NCI-H128 (cell line): ENCODE measurements around the gene KIF1C.
"Not testable (repeated sequence)": the region's sequence is repeated elsewhere in the genome, so short reads cannot be mapped to it uniquely, and the experiment has no call there.

Experiments used
- DNase-seq: peaks from one replicate; lab custom pipeline; 2025; ENCODE audit not compliant: unreplicated experiment; lab: John Stamatoyannopoulos, UW

The KIF1C gene

GRCh38 chr17:5042157-5043022, 44.6 kb downstream of the KIF1C start:
- no peak for DNase-seq

DNA sequence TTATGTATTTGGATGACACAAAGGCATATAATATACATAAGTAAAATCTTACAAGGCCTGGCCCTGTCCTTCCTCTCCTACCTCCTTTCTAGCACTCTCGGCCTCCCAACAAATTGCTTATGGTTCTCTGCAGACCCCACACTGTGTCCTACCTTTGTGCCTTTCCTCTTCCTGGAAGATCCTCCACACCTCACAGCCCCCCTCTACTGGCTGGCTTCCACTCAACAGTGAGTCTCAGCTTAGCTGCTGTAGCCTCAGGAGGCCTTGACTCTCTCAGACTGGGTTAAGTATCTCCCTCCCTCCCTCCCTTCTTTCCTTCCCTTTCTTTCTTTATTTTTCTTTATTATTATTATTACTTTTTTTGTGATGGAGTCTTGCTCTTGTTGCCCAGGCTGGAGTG, 45.8 kb downstream of the KIF1C start:
- DNase-seq, result no peak

GRCh38 chr17:5044630-5045029, 46.9 kb downstream of the KIF1C start:
- no peak for DNase-seq

DNA sequence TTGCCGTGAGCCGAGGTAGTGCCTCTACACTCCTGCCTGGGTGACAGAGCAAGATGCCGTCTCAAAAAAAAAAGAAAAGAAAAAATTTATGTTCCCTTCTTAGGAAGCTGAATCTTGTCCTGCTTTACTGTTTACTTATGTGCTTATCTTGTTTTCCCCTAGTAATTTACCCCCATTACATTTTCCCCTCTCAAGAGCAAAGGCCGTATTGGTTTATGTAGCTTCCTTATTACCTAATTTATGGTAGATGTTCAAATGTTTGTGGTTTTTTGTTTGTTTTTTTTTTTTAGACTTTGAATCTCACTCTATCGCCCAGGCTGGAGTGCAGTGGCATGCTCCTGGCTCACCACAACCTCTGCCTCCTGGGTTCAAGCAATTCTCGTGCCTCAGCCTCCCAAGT, 47.7 kb downstream of the KIF1C start:
- DNase-seq, result no peak

GRCh38 chr17:5047446-5047845, 49.7 kb downstream of the KIF1C start:
- DNase-seq, result no peak

DNA sequence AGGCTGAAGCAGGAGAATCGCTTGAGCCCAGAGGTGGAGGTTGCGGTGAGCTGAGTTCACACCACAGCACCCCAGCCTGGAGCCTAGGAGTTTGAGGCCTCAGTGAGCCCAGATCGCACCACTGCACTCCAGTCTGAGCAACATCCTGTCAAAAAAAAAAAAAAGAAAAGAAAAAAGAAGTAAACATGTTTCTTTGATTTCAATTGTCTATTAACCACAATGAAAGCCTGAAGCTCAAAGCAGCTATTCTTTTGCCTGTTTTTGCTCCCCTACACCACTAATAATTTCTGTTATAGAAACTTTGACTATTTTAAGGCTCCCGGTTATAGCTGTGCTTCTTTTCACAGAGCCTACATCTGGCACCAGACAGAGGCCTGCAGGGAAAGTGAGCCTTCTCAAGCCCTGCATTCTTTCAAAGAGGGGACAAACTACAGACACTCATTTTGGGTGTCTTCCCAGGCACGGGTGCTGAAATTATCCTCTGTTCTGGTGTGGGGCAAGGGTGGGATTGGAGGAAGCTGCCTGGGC, 51.6 kb downstream of the KIF1C start:
- no peak for DNase-seq

DNA sequence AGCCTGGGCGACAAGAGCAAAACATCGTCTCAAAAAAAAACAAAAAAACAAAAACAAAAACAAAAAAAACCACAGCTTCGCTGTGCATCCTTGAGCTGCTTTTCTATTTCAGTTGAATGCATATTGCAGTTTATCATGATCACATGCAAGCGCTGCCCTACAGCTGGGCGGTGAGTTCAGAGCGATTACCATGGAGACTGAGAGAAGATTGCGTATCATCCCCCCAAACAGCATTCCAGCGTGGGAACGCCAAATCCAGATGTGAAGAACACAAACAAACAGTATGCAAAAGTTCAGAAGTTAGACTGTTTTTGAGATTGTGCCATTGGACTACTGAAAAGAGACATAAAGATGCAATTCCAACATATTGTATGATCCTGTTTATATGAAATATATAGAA, 52.5 kb downstream of the KIF1C start:
- DNase-seq, result no peak

DNA sequence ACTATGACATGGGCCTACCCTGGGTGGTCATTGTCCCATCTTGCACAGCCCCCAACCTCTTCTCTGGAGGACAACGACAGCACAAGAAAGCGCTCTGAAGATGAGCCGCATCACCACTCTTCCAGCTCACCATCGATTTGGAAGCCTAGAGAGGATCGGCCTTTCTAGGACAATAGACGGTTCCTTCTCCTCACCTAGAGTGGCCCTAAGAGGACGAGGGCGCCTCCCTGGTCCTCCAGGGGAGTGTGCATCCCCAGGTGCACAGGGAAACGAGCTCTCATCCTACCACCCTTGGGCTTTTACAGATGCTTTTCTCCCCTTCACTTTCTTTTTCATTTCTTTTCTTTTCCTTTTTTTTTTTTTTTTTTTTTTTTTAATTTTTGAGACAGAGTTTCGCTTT, 57.8 kb downstream of the KIF1C start:
- no peak for DNase-seq

- no peak for DNase-seq
Observed at GRCh38 chr17:5065227-5065744, 67.5 kb downstream of the KIF1C start.

GRCh38 chr17:5068236-5068635, 70.5 kb downstream of the KIF1C start:
- DNase-seq, result no peak

DNA sequence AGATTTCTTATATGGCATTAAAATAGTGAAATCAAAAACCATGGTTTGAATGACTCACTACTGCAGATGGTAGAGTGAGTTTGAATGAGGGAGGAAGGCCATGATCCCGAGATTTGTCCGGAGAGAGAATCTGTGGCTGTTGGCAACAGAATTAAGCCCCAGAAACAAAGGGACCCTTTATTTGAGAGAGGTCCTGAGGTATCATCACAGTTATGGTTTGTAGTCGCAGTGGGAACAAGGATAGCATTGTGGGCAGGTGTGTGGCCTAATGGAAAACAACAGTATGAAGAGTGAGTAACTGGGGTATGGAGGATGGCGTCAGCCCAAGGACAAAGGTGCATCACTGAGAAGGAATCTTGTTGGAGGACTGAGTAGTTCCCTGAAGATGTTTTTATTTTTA, 72.0 kb downstream of the KIF1C start:
- DNase-seq, result no peak

DNA sequence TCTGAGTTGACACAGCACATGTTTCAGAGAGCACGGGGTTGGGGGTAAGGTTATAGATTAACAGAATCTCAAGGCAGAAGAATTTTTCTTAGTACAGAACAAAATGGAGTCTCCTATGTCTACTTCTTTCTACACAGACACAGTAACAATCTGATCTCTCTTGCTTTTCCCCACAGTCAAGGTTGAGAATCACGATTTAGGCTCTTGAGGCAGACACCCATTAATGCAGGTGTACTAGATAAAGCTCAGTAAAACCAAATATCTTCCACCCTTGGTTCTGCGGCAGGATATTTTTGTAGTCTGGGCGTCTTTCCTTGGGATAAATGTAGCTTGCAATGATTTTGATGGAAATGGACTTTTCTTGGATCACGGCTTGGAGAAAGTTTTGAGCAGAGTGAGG, 77.7 kb downstream of the KIF1C start:
- DNase-seq, result not testable (repeated sequence)

DNA sequence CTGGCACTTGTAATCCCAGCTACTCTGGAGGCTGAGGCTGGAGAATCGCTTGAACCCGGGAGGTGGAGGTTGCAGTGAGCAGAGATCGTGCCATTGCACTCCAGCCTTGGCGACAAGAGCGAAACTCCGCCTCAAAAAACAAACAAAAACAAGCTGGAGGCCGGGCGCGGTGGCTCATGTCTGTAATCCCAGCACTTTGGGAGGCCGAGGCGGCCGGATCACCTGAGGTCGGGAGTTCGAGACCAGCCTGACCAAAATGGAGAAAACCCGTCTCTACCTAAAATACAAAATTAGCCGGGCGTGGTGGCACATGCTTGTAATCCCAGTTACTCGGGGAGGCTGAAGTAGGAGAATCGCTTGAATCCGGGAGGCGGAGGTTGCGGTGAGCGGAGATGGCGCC, 79.5 kb downstream of the KIF1C start:
- not testable (repeated sequence) for DNase-seq

GRCh38 chr17:5077781-5078105, 80.0 kb downstream of the KIF1C start:
- DNase-seq, result no peak
